ENCODE measurements around the gene TAAR6.
"Not testable (repeated sequence)": the region's sequence is repeated elsewhere in the genome, so short reads cannot be mapped to it uniquely, and the experiment has no call there.

The TAAR6 gene

GRCh38 chr6:132570221-132570777 lies at the start of gene TAAR6:
TAAR6 (plus strand) TSS chr6:132570322; CDS start chr6:132570322, 0 bp downstream.
- no peak for DNase-seq

- no peak for DNase-seq
These were observed 49.2 kb upstream of the TAAR6 start for GRCh38 chr6:132520953-132521352.

GRCh38 chr6:132524646-132525045 lies 45.5 kb upstream of the TAAR6 start:
- no peak for DNase-seq

- DNase-seq, result no peak
These were observed 44.3 kb upstream of the TAAR6 start for GRCh38 chr6:132525866-132526265.

GRCh38 chr6:132526461-132526860 lies 43.7 kb upstream of the TAAR6 start:
- DNase-seq, result no peak

GRCh38 chr6:132527791-132528190 lies 42.3 kb upstream of the TAAR6 start:
- no peak for DNase-seq

- DNase-seq, result peak; percentile 89
These were observed 39.7 kb upstream of the TAAR6 start for GRCh38 chr6:132530293-132530974.

GRCh38 chr6:132534546-132534945 lies 35.6 kb upstream of the TAAR6 start:
- DNase-seq, result not testable (repeated sequence)

GRCh38 chr6:132537145-132537544 lies 33.0 kb upstream of the TAAR6 start:
- DNase-seq, result no peak

- no peak for DNase-seq
These were observed 32.1 kb upstream of the TAAR6 start, which contains the start of gene TAAR9 for GRCh38 chr6:132537977-132538376. TAAR9 (plus strand) TSS chr6:132538277; CDS start chr6:132538290, 13 bp downstream.

GRCh38 chr6:132544826-132545225 lies 25.3 kb upstream of the TAAR6 start:
- no peak for DNase-seq

GRCh38 chr6:132548746-132549463 lies 21.2 kb upstream of the TAAR6 start:
- no peak for DNase-seq

GRCh38 chr6:132551214-132551613 lies 18.9 kb upstream of the TAAR6 start:
- no peak for DNase-seq

- no peak for DNase-seq
These were observed 17.8 kb upstream of the TAAR6 start, which contains the start of gene TAAR8 for GRCh38 chr6:132552372-132552771. TAAR8 (plus strand) TSS chr6:132552672; CDS start chr6:132552693, 21 bp downstream.

GRCh38 chr6:132560087-132560486 lies 10.0 kb upstream of the TAAR6 start:
- DNase-seq, result not testable (repeated sequence)

- DNase-seq, result no peak
These were observed 3.7 kb upstream of the TAAR6 start for GRCh38 chr6:132566404-132566803.

GRCh38 chr6:132567566-132567965 lies 2.6 kb upstream of the TAAR6 start:
- peak; percentile 75 for DNase-seq

GRCh38 chr6:132568611-132569010 lies 1.5 kb upstream of the TAAR6 start:
- DNase-seq, result peak; percentile 20

- no peak for DNase-seq
These were observed 952 bp upstream of the TAAR6 start for GRCh38 chr6:132569170-132569569.

GRCh38 chr6:132571774-132572173 lies 1.7 kb downstream of the TAAR6 start:
- no peak for DNase-seq

- DNase-seq, result no peak
These were observed 14.6 kb downstream of the TAAR6 start for GRCh38 chr6:132584698-132585097.

GRCh38 chr6:132587424-132587823 lies 17.3 kb downstream of the TAAR6 start:
- no peak for DNase-seq

- no peak for DNase-seq
These were observed 19.3 kb downstream of the TAAR6 start, which contains the start of gene TAAR5 for GRCh38 chr6:132589454-132589853. TAAR5 (minus strand) TSS chr6:132589741; CDS start chr6:132589686, 55 bp downstream.

- DNase-seq, result no peak
These were observed 20.2 kb downstream of the TAAR6 start for GRCh38 chr6:132590362-132590761.
